Erythroblast (primary cell): ENCODE measurements around the gene SOX2.

Experiments
- GATA1 ChIP-seq: IDR thresholded peaks from 2 replicates; pipeline ENCODE4 v1.6.1; 2011; ENCODE audit warnings: low read depth, mild to moderate bottlenecking, control low read depth, low read length, moderate library complexity
- POLR2A ChIP-seq: IDR thresholded peaks from 2 replicates; pipeline ENCODE4 v1.6.1; 2011; ENCODE audit warnings: mild to moderate bottlenecking, low read length

GRCh38 chr3:181715571-181716340 lies 4.0 kb downstream of the SOX2 start:
- TF ChIP-seq POLR2A, result no peak
- TF ChIP-seq GATA1, result no peak
